ENCODE measurements around the gene CACNA2D4.

Gene CACNA2D4

DNA sequence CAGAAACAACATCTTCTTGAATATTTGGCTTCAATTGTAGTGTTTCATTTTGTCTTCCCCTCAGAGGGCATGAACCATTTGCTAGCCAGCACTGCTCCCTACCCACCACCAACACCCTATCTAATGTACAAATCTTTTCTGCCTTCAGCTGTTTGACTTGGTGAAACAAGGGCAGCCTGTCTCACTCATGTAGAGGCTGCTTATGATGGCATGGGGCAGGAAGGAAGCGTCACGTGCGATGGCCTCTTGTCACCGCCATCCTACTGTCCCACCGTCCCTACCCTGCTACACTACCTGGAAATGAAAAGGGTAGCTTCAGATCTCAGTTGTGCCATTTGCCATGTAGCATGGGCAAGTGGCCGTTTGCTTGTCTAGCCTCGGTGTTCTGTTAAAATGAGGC, 128.0 kb downstream of the CACNA2D4 start:
- H3K4me1 ChIP-seq (ENCODE audit: low read depth, poor library complexity, severe bottlenecking): peaks cover 25% of the 10 kb centered on the region

DNA sequence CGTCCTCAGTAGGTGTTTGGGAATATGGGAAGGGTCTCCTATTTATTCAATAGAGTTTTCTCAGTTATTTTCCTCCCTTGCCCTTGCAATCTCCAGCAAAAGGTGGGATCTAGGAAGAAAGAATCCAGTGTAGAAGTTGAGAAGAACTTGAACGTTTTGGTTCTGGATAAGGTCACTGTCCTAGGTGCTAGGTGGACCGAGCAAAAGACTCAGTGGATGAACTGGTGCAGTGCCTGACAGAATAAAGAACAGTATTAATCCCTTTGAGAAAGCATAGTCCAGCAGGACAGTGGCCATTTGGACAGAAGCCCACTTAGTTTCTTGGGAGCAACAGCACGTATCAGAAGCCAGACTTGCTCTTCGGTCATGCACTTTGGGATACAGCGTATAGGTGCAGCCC, 130.7 kb downstream of the CACNA2D4 start:
- H3K79me2 ChIP-seq (ENCODE audit: insufficient read depth, low read depth): peaks cover 5% of the 10 kb centered on the region
- H3K27ac ChIP-seq: no peak overlapping the region
- H3K36me3 ChIP-seq (ENCODE audit: insufficient read depth): no peaks in the 10 kb centered on the region
- no peaks in the 10 kb centered on the region for H4K20me1 ChIP-seq (ENCODE audit: insufficient read depth)
- H3K9ac ChIP-seq: no peak overlapping the region
- no peaks in the 10 kb centered on the region for H3K27me3 ChIP-seq (ENCODE audit: insufficient read depth, low read depth)
- H3K4me1 ChIP-seq (ENCODE audit: low read depth, poor library complexity, severe bottlenecking): peaks cover 35% of the 10 kb centered on the region
- H2AFZ ChIP-seq (ENCODE audit: low read depth): no peak overlapping the region
- H3K4me2 ChIP-seq: no peak overlapping the region
- H3K4me3 ChIP-seq (IDR thresholded peaks at IDR 0.05; ENCODE audit: insufficient read depth, low read depth, low read length): no peak overlapping the region
- TF ChIP-seq, protein P1, sequence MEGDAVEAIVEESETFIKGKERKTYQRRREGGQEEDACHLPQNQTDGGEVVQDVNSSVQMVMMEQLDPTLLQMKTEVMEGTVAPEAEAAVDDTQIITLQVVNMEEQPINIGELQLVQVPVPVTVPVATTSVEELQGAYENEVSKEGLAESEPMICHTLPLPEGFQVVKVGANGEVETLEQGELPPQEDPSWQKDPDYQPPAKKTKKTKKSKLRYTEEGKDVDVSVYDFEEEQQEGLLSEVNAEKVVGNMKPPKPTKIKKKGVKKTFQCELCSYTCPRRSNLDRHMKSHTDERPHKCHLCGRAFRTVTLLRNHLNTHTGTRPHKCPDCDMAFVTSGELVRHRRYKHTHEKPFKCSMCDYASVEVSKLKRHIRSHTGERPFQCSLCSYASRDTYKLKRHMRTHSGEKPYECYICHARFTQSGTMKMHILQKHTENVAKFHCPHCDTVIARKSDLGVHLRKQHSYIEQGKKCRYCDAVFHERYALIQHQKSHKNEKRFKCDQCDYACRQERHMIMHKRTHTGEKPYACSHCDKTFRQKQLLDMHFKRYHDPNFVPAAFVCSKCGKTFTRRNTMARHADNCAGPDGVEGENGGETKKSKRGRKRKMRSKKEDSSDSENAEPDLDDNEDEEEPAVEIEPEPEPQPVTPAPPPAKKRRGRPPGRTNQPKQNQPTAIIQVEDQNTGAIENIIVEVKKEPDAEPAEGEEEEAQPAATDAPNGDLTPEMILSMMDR (conservative IDR thresholded peaks at IDR 0.05; ENCODE audit: low read depth, low read length): no peak

More for the DNA sequence above, 128.0 kb downstream of the CACNA2D4 start:
- TF ChIP-seq, protein P1 (conservative IDR thresholded peaks at IDR 0.05; ENCODE audit: low read depth, low read length): no peak
- Histone ChIP-seq H2AFZ (ENCODE audit: low read depth) (no peak overlapping the region), H3K4me3 (IDR thresholded peaks at IDR 0.05; ENCODE audit: insufficient read depth, low read depth, low read length) (no peak overlapping the region), H3K79me2 (ENCODE audit: insufficient read depth, low read depth) (peaks cover 5% of the 10 kb centered on the region), H3K9ac (no peak overlapping the region), H3K36me3 (ENCODE audit: insufficient read depth) (no peaks in the 10 kb centered on the region), H3K27ac (no peak overlapping the region), H3K4me2 (no peak overlapping the region), H3K27me3 (ENCODE audit: insufficient read depth, low read depth) (no peaks in the 10 kb centered on the region), H4K20me1 (ENCODE audit: insufficient read depth) (no peaks in the 10 kb centered on the region)

DNA sequence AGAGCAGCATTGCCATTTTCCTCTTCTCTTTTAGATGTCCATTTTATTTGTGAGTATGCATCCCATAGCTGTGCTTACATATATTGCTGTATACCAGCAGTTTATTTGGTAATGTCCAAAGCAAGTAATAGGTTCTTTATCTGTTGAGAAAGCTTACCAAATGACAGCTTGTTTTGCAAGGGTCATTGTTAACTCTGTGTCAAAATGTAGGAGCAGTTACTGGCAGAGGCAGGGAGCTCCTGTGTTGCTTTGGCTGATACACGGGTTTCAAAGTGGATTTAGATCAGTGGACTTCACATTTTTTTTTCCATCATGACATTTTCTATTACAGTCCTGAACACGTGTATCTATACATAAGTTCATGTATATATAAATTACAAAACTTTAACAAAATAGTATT, 136.2 kb downstream of the CACNA2D4 start:
- Histone ChIP-seq H3K27me3 (ENCODE audit: insufficient read depth, low read depth) (no peaks in the 10 kb centered on the region), H3K4me2 (no peak overlapping the region), H3K27ac (no peak overlapping the region), H3K4me1 (ENCODE audit: low read depth, poor library complexity, severe bottlenecking) (peaks cover 16% of the 10 kb centered on the region), H3K36me3 (ENCODE audit: insufficient read depth) (no peaks in the 10 kb centered on the region), H3K9ac (no peak overlapping the region), H4K20me1 (ENCODE audit: insufficient read depth) (no peaks in the 10 kb centered on the region), H3K79me2 (ENCODE audit: insufficient read depth, low read depth) (no peaks in the 10 kb centered on the region), H3K4me3 (IDR thresholded peaks at IDR 0.05; ENCODE audit: insufficient read depth, low read depth, low read length) (no peak overlapping the region), H2AFZ (ENCODE audit: low read depth) (no peak overlapping the region)
- TF ChIP-seq, protein P1 (conservative IDR thresholded peaks at IDR 0.05; ENCODE audit: low read depth, low read length): no peak

DNA sequence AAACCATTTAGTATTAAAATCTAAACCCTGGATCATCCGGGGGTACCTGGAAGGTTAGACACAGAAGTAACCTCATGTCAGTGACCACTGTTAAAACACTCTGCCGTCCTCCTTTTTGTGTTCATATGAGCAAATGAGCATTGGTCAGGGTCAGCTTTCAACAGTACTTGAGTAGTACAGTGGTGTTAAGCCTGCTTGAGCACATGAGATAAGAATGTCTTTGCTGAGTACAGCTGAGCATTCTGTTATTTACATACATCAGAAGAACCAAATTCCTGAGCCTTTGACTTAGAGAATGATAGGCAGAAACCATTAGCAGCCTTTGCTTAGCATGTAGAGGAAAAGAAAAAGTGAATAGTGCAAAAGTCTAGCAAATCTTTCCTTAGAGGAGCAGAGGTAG, 136.7 kb downstream of the CACNA2D4 start:
- Histone ChIP-seq H3K27ac (no peak overlapping the region), H4K20me1 (ENCODE audit: insufficient read depth) (no peaks in the 10 kb centered on the region), H3K36me3 (ENCODE audit: insufficient read depth) (no peaks in the 10 kb centered on the region), H3K79me2 (ENCODE audit: insufficient read depth, low read depth) (no peaks in the 10 kb centered on the region), H3K9ac (no peak overlapping the region), H3K4me3 (IDR thresholded peaks at IDR 0.05; ENCODE audit: insufficient read depth, low read depth, low read length) (no peak overlapping the region), H3K4me1 (ENCODE audit: low read depth, poor library complexity, severe bottlenecking) (peaks cover 16% of the 10 kb centered on the region), H2AFZ (ENCODE audit: low read depth) (no peak overlapping the region), H3K4me2 (no peak overlapping the region), H3K27me3 (ENCODE audit: insufficient read depth, low read depth) (no peaks in the 10 kb centered on the region)
- TF ChIP-seq, protein P1 (conservative IDR thresholded peaks at IDR 0.05; ENCODE audit: low read depth, low read length): no peak

Measured in KMS-11 (cell line).